Amygdala (tissue), 56 donors: ENCODE measurements around the gene RAD51B.
A peak's percentile ranks its signal among the peaks of the same experiment; 100 is the strongest.

Source experiments
- DNase-seq, 56 donors: peaks; one replicate each; lab custom pipeline; 2025; lab: John Stamatoyannopoulos, UW

RAD51B gene

GRCh38 chr14:68460541-68460940 is 641.0 kb downstream of the RAD51B start:
- no peak for DNase-seq

- no peak for DNase-seq
Observed at GRCh38 chr14:68461086-68461485, 641.5 kb downstream of the RAD51B start.

- DNase-seq: no peak
Observed at GRCh38 chr14:68462683-68463082, 643.1 kb downstream of the RAD51B start.

- no peak for DNase-seq
Observed at GRCh38 chr14:68463299-68463698, 643.7 kb downstream of the RAD51B start.

GRCh38 chr14:68463705-68464374 is 644.3 kb downstream of the RAD51B start:
- DNase-seq: no peak

DNA sequence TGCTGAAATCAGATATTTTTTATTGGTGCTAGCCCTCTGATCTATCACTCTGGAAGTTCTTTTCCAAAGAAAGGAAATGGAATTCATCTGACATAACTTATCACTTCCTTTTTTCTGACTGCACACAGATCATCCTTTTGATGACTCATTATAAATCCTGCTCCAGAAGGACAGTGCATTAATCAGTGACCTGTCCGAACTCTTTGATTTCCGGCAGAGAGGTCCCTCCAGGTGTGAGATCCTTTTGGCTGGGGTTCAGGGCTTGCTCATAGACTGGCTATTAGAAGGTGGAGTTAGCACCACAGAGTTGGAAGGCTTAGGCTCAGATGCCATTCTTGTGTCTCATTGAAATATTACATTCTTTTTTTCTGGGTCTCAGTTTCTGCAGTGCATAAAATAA is 645.1 kb downstream of the RAD51B start:
- DNase-seq: no peak

GRCh38 chr14:68466491-68466977 is 647.0 kb downstream of the RAD51B start:
- DNase-seq: no peak

DNA sequence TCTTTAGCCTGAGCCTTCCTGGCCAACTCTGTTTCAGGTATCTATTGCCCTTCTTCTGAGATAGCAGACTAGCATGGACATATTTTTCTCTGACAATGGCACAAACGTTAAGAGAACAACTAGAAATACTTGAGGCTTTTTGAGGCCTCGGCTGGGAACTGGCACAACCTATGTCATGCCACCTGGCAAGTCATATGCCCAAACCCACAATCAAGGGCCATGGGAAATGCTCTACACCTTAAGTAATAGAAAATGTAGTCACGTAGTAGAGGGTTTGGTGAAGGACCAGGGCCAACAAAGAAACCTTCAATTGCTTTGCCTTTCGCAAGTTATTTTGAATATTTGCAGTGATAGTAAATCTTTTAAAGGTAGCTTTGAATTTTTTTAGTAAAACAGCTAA is 647.8 kb downstream of the RAD51B start:
- no peak for DNase-seq

DNA sequence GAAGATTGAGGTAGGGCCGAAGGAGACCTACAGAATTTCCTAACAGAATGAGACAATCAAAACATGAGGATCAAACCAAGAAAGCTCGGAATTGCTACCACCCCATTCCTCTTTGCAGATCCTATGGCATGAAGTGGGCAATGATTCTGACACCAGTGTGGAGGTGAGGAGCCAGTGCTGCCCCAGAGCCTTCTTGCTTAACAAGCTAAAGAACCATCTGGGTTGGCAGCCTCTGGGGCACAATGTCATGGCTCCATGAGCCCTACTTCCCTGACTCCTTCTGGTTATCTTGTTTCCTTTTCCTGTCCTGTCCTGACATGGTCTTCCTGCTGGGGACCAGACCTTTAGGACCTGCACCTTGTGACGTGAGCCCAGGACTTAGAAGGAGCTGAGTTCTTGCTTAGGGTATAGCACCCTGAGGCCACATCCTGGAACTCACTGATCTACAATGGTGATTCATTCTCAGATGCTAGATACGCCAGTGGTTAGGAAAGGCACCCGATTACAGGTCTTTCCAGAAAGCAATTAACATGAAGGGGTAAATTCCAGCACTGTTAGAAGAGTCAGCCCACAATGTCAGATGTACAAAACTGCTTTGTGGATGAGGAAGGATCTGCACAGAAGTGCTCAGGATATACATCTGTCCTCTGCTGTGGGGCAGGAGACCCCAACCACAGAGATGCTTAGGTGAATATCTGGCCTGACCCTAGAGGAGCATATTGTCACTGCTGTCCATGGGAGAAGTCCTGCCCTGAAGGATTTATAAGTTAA is 649.0 kb downstream of the RAD51B start:
- DNase-seq: no peak

GRCh38 chr14:68469208-68469713 is 649.7 kb downstream of the RAD51B start:
- DNase-seq: no peak

DNA sequence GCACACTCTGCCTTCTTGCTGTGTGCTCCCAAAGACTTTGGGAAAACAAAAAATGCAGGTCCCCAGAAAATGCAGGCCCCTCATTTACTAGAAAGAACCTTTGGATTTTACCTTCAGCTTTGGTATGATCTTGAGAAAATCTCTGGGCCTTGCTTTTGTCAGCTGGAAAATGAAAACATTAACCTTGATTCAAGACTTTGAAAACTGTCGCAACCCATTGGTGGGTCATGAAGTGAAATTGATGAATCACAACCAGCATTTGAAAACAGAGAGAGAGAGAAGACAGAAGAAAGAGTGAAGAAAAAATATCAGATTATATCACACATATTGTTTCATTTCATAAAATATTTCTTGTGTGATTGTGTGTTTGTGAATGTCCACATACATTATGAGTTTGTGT is 650.8 kb downstream of the RAD51B start:
- no peak for DNase-seq

DNA sequence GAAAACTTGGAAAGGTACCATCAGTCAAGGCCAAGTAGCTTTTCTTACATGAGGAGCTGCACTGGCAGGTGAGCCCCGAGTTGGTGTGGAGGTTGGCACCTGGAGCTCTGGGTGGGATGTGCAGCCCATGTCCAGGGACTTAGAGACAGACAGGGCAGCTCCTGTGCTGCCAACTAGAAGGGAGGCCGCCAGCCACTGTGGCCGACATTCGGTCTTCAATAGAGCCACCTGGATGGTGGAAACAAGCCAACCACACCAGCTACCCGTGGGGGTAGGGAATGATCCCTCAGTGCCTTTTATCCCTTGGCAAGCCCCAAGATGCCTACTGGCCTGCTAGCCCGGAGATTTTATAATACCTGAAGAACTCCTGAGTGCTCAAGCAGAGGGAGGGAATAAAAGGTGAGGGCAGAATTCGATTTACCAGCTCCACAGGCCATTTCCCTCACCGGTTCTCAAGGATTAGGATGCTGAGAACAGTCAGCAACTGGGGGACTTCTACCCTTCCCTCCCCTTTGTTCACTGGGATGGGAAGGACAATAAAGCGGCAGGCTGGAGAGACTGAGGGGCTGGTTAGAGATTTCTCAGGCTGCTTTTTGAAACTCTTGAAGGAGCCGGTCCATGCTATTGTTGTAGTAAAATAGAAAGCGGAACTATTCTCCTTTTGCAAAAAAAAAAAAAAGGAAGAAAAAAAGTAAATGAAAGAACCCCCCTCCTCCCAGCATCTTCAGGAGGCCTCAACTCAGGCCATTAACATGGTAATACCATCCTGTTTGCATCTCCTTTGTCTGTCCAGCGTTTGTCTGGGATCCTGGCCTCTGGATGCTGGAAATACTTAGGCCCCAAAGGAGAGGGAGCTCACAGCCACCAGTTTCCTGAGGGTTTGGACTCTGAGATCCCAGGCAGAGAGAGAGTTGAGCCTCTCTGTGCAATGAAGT is 651.7 kb downstream of the RAD51B start:
- no peak for DNase-seq

DNA sequence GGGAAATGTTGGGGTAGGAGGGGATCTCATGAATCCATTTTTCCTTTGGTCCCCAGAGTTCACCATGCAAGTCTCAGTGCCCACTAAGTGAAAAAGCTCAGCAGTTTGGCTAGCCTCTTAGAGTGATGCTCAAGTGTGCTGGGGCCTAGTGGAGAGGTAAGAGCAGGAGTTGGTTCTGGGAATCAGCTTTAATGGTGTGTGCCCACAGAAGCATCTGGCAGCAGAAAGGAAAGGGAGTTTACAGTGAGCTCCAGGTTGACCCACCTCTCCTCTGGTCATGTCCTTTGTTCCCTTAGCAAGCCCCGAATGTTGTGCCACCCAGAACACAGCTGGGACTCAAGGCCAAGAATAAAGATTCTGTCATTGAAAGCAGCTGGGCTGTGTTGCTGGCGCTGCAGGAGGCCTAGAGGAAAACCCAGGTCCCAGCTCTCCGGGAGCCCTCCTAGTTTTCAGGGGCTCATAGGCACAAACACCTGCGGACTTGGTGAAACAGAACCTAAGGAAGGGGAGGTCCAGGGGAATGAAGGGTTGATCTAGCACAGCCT is 652.5 kb downstream of the RAD51B start:
- DNase-seq: no peak

DNA sequence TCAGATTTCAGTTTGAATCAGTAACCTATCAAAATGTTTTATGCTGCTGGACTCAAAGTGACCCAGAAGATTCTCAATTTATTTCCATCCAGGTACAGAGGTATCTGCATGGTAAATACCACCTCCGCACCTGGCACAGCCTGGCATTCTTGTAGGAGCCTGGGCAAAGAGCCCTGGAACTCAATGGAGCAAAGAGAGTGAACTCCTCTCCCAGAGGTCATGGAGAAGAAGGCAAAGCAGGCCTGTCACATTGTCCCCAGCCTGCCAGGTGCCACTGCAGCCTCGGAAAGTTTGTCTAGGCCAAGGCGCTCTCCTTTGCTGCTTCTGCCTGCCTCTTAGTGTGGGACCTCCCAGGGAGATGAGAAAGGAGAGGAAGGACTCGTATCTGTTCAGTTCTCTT is 653.5 kb downstream of the RAD51B start:
- no peak for DNase-seq

DNA sequence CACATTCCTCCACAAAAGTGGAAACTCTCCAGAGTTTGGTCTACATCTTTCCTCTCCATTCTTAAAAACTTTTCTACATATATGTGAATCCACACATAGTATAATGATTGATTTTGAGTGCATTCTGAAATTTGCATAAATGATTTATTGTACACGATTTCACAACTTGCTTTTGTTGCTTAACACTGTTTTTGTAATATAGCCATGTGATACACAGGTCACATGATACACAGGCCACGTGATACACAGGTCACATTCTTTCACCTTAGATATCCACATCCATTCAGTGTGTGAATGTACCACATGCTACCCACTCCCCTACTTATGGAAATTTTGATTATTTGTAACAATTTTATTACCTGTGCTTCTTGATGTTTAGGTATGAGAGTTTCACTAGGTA is 654.2 kb downstream of the RAD51B start:
- DNase-seq: no peak

DNA sequence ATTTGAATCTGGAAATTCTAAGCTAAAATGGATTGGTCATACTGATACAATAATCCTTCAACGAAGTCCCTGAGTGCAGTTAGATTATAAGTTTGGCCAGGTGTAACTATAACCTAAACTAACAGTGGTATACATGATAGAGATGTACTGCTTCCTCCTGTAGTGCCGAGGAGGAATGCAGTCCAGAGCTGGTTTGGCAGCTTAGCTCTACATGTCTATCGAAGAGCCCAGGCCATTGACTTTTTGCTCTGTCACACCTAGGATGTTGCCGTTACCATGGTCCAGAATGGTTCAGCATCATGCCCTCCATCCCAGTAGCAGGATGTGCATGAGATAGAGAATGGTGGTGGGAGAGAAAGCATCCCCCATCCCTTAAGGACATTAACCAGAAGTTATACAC is 655.2 kb downstream of the RAD51B start:
- DNase-seq: no peak

GRCh38 chr14:68475802-68476201 is 656.2 kb downstream of the RAD51B start:
- DNase-seq: no peak

- DNase-seq: peak in 21 of 56 donors; percentile 6 to 72 (median 14)
Observed at GRCh38 chr14:68476212-68477109, 656.9 kb downstream of the RAD51B start.

DNA sequence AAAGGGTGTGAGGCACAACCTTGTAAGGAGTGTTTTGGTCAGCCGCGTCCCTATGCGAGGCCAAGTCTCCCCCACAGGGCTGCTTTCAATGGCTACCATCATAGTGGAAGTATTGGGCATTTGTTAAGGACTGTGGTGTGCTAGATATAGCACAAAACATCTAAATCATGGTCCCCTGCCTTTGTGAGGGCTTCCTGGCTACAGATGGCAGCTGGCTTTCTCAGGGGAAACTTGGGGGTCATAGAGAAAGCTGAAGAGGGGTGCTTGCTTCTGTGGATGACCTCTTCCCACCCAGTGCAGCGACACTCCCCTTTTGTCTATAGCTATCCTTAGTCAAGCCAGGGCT is 657.5 kb downstream of the RAD51B start:
- no peak for DNase-seq
